H1 (cell line): ENCODE results near the gene ASH1L. TPM values are rescaled to one million over a fixed set of nuclear protein-coding genes. Genes with fewer than 3 reads are reported as not detected.

ENCODE experiments used
- CTCF ChIA-PET: fragments of 300-600 bp; sonication (Branson Sonifier 250); formaldehyde crosslinking; loops from one replicate; lab custom pipeline; 2021; ENCODE audit not compliant: partially characterized antibody; lab: Charles Lee
- POLR2A ChIA-PET: fragments of 300-600 bp; sonication (Branson Sonifier 250); formaldehyde crosslinking; loops from one replicate; lab custom pipeline; 2021; ENCODE audit warnings: inconsistent platforms; ENCODE audit not compliant: partially characterized antibody; lab: Charles Lee
- DNase-seq, 2 experiments: peaks; one replicate each; pipeline versions ENCODE4 v3.0.0 to v3.0.0-alpha.2; 2010 to 2022; ENCODE audit warnings: low spot score in 2 of 2, low read depth in 1 of 2, mixed read lengths in 1 of 2
- FAIRE-seq: peaks from 2 replicates; lab custom pipeline; 2011; peaks lifted over from hg19 to GRCh38; lab: Jason Lieb, UNC
- H2AFZ ChIP-seq: 2 replicates; pipeline ENCODE4 v1.8.1; 2012; ENCODE audit warnings: low read length, inconsistent platforms
- H2AK5ac ChIP-seq: 2 replicates; pipeline ENCODE4 v1.6.1; 2013; ENCODE audit warnings: low read depth, low read length
- H2BK120ac ChIP-seq: replicated peaks from 2 replicates; pipeline ENCODE3; 2013; ENCODE audit warnings: low read depth, low read length, inconsistent platforms
- H2BK12ac ChIP-seq: 2 replicates; pipeline ENCODE4 v1.6.1; 2013; ENCODE audit warnings: low read depth, low read length
- H2BK15ac ChIP-seq: 2 replicates; pipeline ENCODE4 v1.6.1; 2013; ENCODE audit warnings: low read length
- H2BK20ac ChIP-seq: 2 replicates; pipeline ENCODE4 v1.6.1; 2013; ENCODE audit warnings: low read length
- H2BK5ac ChIP-seq: 2 replicates; pipeline ENCODE4 v1.6.1; 2013; ENCODE audit warnings: low read depth, low read length
- H3K14ac ChIP-seq: 2 replicates; pipeline ENCODE4 v1.6.1; 2013; ENCODE audit warnings: inconsistent platforms; ENCODE audit not compliant: insufficient read length
- H3K18ac ChIP-seq: 2 replicates; pipeline ENCODE4 v1.6.1; 2013; ENCODE audit warnings: low read length; ENCODE audit errors: extremely low read depth
- H3K23ac ChIP-seq: 2 replicates; pipeline ENCODE4 v1.6.1; 2013; ENCODE audit warnings: inconsistent platforms; ENCODE audit not compliant: insufficient read length
- H3K23me2 ChIP-seq: 2 replicates; pipeline ENCODE4 v1.6.1; 2013; ENCODE audit warnings: low read depth, low read length
- H3K27ac ChIP-seq: 2 replicates; pipeline ENCODE4 v1.6.1; 2011; ENCODE audit warnings: low read depth, low read length, inconsistent platforms
- H3K27me3 ChIP-seq, 4 experiments: replicated peaks in 1 of 4; 1 replicate in 1 of 4; 2 replicates in 3 of 4; pipeline versions ENCODE4 v1.6.1 to v1.8.1; 2011 to 2013; ENCODE audit warnings: low read length in 3 of 4, mild to moderate bottlenecking in 3 of 4, inconsistent platforms in 2 of 4, mixed read lengths in 2 of 4, moderate library complexity in 1 of 4; ENCODE audit not compliant: control insufficient read depth in 3 of 4, insufficient read depth in 3 of 4; ENCODE audit errors: extremely low read depth in 1 of 4
- H3K36me3 ChIP-seq, 4 experiments: 2 replicates each; pipeline versions ENCODE4 v1.6.1 to v1.8.1; 2011 to 2013; ENCODE audit warnings: mild to moderate bottlenecking in 4 of 4, low read length in 3 of 4, moderate library complexity in 2 of 4, control low read depth in 1 of 4, inconsistent platforms in 1 of 4; ENCODE audit not compliant: insufficient read depth in 4 of 4, control insufficient read depth in 2 of 4
- H3K4ac ChIP-seq: replicated peaks from 2 replicates; pipeline ENCODE3; 2013; ENCODE audit warnings: low read length, low read depth, mixed read lengths, inconsistent platforms; ENCODE audit not compliant: insufficient read length
- H3K4me1 ChIP-seq, 4 experiments: replicated peaks in 1 of 4; 1 replicate in 1 of 4; 2 replicates in 3 of 4; pipeline versions ENCODE4 v1.6.1 to v1.8.1; 2011 to 2013; ENCODE audit warnings: low read length in 3 of 4, inconsistent platforms in 2 of 4, mixed read lengths in 1 of 4; ENCODE audit not compliant: insufficient read depth in 4 of 4, control insufficient read depth in 3 of 4
- H3K4me2 ChIP-seq, 2 experiments: 2 replicates each; pipeline versions ENCODE4 v1.6.1 to v1.8.1; 2011 to 2013; ENCODE audit warnings: low read depth in 2 of 2, low read length in 2 of 2, control low read depth in 1 of 2, inconsistent platforms in 1 of 2, mild to moderate bottlenecking in 1 of 2; ENCODE audit not compliant: insufficient read depth in 1 of 2
- H3K4me3 ChIP-seq, 4 experiments: fragments of 200-600, 300-600 bp in 1 of 4; sonication (generic), shearing (Covaris generic), sonication (Bioruptor Twin) in 1 of 4; 2 replicates each; pipeline versions ENCODE4 v1.5.1 to v1.8.1; 2011 to 2016; ENCODE audit warnings: low read length in 4 of 4, low read depth in 3 of 4, control low read depth in 2 of 4, inconsistent platforms in 2 of 4, mild to moderate bottlenecking in 2 of 4, mixed read lengths in 1 of 4, moderate library complexity in 1 of 4; ENCODE audit not compliant: insufficient read depth in 2 of 4; ENCODE audit errors: extremely low read depth in 1 of 4
- H3K56ac ChIP-seq: replicated peaks from 2 replicates; pipeline ENCODE3; 2013; ENCODE audit warnings: low read depth, mild to moderate bottlenecking, mixed read lengths, low read length, inconsistent platforms; ENCODE audit not compliant: insufficient read length
- H3K79me1 ChIP-seq: 2 replicates; pipeline ENCODE4 v1.6.1; 2013; ENCODE audit warnings: low read depth, low read length, control low read depth
- H3K79me2 ChIP-seq, 2 experiments: 2 replicates each; pipeline versions ENCODE4 v1.6.1 to v1.8.1; 2012 to 2013; ENCODE audit warnings: low read length in 2 of 2, mild to moderate bottlenecking in 2 of 2, inconsistent platforms in 1 of 2; ENCODE audit not compliant: insufficient read depth in 2 of 2, control insufficient read depth in 1 of 2
- H3K9ac ChIP-seq, 4 experiments: replicated peaks in 1 of 4; 1 replicate in 1 of 4; 2 replicates in 3 of 4; pipeline versions ENCODE4 v1.6.1 to v1.8.1; 2011 to 2013; ENCODE audit warnings: low read depth in 3 of 4, low read length in 3 of 4, control low read depth in 2 of 4, mild to moderate bottlenecking in 2 of 4, moderate library complexity in 2 of 4, inconsistent platforms in 1 of 4; ENCODE audit errors: extremely low read depth in 1 of 4
- H3K9me3 ChIP-seq, 2 experiments: 2 replicates each; pipeline versions ENCODE4 v1.6.1 to v1.8.1; 2012 to 2013; ENCODE audit warnings: mild to moderate bottlenecking in 2 of 2, moderate library complexity in 2 of 2, control low read depth in 1 of 2, inconsistent platforms in 1 of 2, low read depth in 1 of 2, low read length in 1 of 2, mixed read lengths in 1 of 2; ENCODE audit not compliant: insufficient read depth in 2 of 2
- H4K20me1 ChIP-seq, 2 experiments: replicated peaks in 1 of 2; 2 replicates each; pipeline versions ENCODE3 to v1.8.1; 2011 to 2013; ENCODE audit warnings: inconsistent platforms in 2 of 2, low read length in 2 of 2, mild to moderate bottlenecking in 1 of 2; ENCODE audit not compliant: insufficient read depth in 2 of 2, control insufficient read depth in 1 of 2
- H4K5ac ChIP-seq: 2 replicates; pipeline ENCODE4 v1.6.1; 2013; ENCODE audit warnings: low read length, low read depth, mixed read lengths, inconsistent platforms; ENCODE audit not compliant: insufficient read length
- H4K8ac ChIP-seq: 2 replicates; pipeline ENCODE4 v1.8.0; 2013; ENCODE audit warnings: mild to moderate bottlenecking, moderate library complexity, low read length, inconsistent platforms; ENCODE audit not compliant: insufficient read depth; ENCODE audit errors: extremely low read depth
- H4K91ac ChIP-seq: replicated peaks from 2 replicates; pipeline ENCODE3; 2013; ENCODE audit warnings: low read length, mixed read lengths, inconsistent platforms; ENCODE audit not compliant: insufficient read length
- ASH2L ChIP-seq: fragments of 200-600, 300-600 bp; sonication (generic); IDR thresholded peaks from one replicate; pipeline ENCODE4 v1.7.1; 2017; ENCODE audit warnings: low read length
- CREB1 ChIP-seq: IDR thresholded peaks from 2 replicates; pipeline ENCODE4 v1.6.1; 2012; ENCODE audit warnings: inconsistent platforms
- EGR1 ChIP-seq: IDR thresholded peaks from 2 replicates; pipeline ENCODE4 v1.6.1; 2011; ENCODE audit warnings: low read depth, low read length, borderline replicate concordance
- KDM1A ChIP-seq: fragments of 200-600, 300-600 bp; sonication (generic); IDR thresholded peaks from 2 replicates; pipeline ENCODE4 v1.7.1; 2016; ENCODE audit warnings: mild to moderate bottlenecking, low read length, borderline replicate concordance
- KDM5A ChIP-seq: fragments of 200-600 bp; IDR thresholded peaks from 2 replicates; pipeline ENCODE4 v1.7.1; 2012; ENCODE audit warnings: mild to moderate bottlenecking, low read length, inconsistent platforms, mixed read lengths
- NANOG ChIP-seq: IDR thresholded peaks from 2 replicates; pipeline ENCODE4 v1.6.1; 2011; ENCODE audit warnings: low read length, low read depth, mild to moderate bottlenecking, inconsistent platforms; ENCODE audit not compliant: insufficient read depth, poor library complexity, severe bottlenecking
- RFX5 ChIP-seq: IDR thresholded peaks from 2 replicates; pipeline ENCODE4 v1.6.1; 2011; ENCODE audit warnings: low read depth, low read length, improper control_type of control experiment, borderline replicate concordance
- WGBS, 2 experiments: shearing (Covaris generic) in 1 of 2; methylation state at CpG; one replicate each; pipeline versions ENCODE4 v1.1.6 to v1.1.7; 2013 to 2015; ENCODE audit warnings: low lambda C conversion rate in 2 of 2, mixed read lengths in 2 of 2, inconsistent platforms in 1 of 2, low coverage in 1 of 2, missing lambda C conversion rate in 1 of 2; ENCODE audit not compliant: insufficient replicate concordance in 2 of 2, insufficient coverage in 1 of 2, insufficient read length in 1 of 2; ENCODE audit errors: extremely low coverage in 1 of 2, missing lambda C conversion rate in 1 of 2; 5-methylcytosine and 5-hydroxymethylcytosine counted together
- polyA plus RNA-seq, 7 experiments: library from polyadenylated mRNA; depleted of rRNA in 3 of 7; stranded (reverse) in 5 of 7; unstranded in 2 of 7; fragments of >200 nt in 5 of 7; fragments of 200-250 nt in 2 of 7; gene quantifications; 1 replicate in 5 of 7; 2 replicates in 1 of 7; 4 replicates in 1 of 7; pipeline versions ENCODE4 v1.2.1 to v1.2.3, GENCODE V29; 2011 to 2013; ENCODE audit warnings: missing spikeins in 2 of 7, mixed read lengths in 2 of 7
- total RNA-seq: library from RNA; stranded (reverse); fragmentation: NEBNext Ultra II Directional; extraction: Animal tissue kit (Norgen Biotek cat#: 25700); gene quantifications from 2 replicates; pipeline ENCODE4 v1.2.1, GENCODE V29; 2021
- TF ChIP-seq, protein P1 (sequence below): IDR thresholded peaks from 2 replicates; pipeline ENCODE4 v1.6.1; 2011; ENCODE audit warnings: low read length, improper control_type of control experiment

Gene ASH1L
- total and polyA plus RNA-seq, 2 of the 8 experiments (the other 6 are each of a cell fraction or from before 2014, with no cell fraction given), result 7.5 to 27.6 TPM

DNA sequence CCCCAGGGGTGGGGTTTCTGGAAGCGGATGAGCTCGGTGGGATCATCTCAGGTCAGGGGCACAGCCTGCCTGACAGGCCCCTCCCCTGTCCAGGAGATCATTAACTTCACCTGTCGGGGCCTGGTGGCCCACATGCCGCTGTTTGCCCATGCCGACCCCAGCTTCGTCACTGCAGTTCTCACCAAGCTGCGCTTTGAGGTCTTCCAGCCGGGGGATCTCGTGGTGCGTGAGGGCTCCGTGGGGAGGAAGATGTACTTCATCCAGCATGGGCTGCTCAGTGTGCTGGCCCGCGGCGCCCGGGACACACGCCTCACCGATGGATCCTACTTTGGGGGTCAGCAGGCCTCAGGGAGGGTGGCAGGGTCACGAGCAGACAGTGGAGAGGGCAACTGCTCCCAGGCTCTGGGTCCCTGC lies 277.0 kb downstream of the ASH1L start:
- H2BK120ac ChIP-seq, result no peak overlapping the region
- H3K27ac ChIP-seq, result no peak overlapping the region
- H3K79me1 ChIP-seq, result no peaks in the 10 kb centered on the region
- no peak overlapping the region for H2BK5ac ChIP-seq
- no peaks in the 10 kb centered on the region for H4K20me1 ChIP-seq
- CTCF ChIA-PET, result interaction anchor here (0.6 to 8.4 kb wide), 7 partner anchors 9 to 108 kb away, joined by 3 to 79 read pairs (median 3); partner anchors contain the start of gene FDPS
- no peak overlapping the region for H3K4me2 ChIP-seq
- H3K56ac ChIP-seq, result no peak overlapping the region
- TF ChIP-seq RFX5, result no peak
- TF ChIP-seq, protein P1, sequence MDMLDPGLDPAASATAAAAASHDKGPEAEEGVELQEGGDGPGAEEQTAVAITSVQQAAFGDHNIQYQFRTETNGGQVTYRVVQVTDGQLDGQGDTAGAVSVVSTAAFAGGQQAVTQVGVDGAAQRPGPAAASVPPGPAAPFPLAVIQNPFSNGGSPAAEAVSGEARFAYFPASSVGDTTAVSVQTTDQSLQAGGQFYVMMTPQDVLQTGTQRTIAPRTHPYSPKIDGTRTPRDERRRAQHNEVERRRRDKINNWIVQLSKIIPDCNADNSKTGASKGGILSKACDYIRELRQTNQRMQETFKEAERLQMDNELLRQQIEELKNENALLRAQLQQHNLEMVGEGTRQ, result no peak
- no peak for TF ChIP-seq KDM1A
- TF ChIP-seq ASH2L, result no peak
- no peak for TF ChIP-seq KDM5A
- no peak for TF ChIP-seq EGR1
- TF ChIP-seq CREB1, result no peak
- TF ChIP-seq NANOG, result no peak
- no peaks in the 10 kb centered on the region; a peak in 1 of 8 replicates for H3K36me3 ChIP-seq
- H4K91ac ChIP-seq, result no peak overlapping the region
- WGBS, 2 experiments, result 95% methylated on average over 18 of the region's 18 CpGs; no CpG with 5 or more reads in 1 of the 2 experiments
- no peak overlapping the region for H2BK20ac ChIP-seq
- no peaks in the 10 kb centered on the region; a peak in 1 of 7 replicates for H3K4me1 ChIP-seq
- no peaks in the 10 kb centered on the region for H3K9me3 ChIP-seq
- H2AK5ac ChIP-seq, result no peak overlapping the region
- H2BK12ac ChIP-seq, result no peak overlapping the region
- H3K27me3 ChIP-seq, result no peaks in the 10 kb centered on the region
- no peak overlapping the region for H2AFZ ChIP-seq
- H3K79me2 ChIP-seq, result no peaks in the 10 kb centered on the region
- H3K23me2 ChIP-seq, result no peaks in the 10 kb centered on the region
- no peak overlapping the region for H3K4me3 ChIP-seq
- POLR2A ChIA-PET, result interaction anchor here (0.6 to 2.1 kb wide), 8 partner anchors 12 to 42 kb away, joined by 3 to 7 read pairs (median 5); partner anchors contain the start of genes CLK2, FDPS, RUSC1 and SCAMP3
- H3K9ac ChIP-seq, result no peak overlapping the region
- no peak overlapping the region for H4K5ac ChIP-seq
- no peak overlapping the region for H3K18ac ChIP-seq
- no peak overlapping the region for H2BK15ac ChIP-seq
- no peak overlapping the region for H3K23ac ChIP-seq
- no peak overlapping the region for H3K14ac ChIP-seq
- no peak overlapping the region for H4K8ac ChIP-seq
- FAIRE-seq (no peak), DNase-seq (no peak)
- no peak overlapping the region for H3K4ac ChIP-seq
